NCI-H460 (cell line): ENCODE results near the gene CACNA1D. TPM values are rescaled to one million over a fixed set of nuclear protein-coding genes. Genes with fewer than 3 reads are reported as not detected.

Experiments
- DNase-seq: peaks from one replicate; pipeline ENCODE4 v3.0.0-alpha.2; 2016; ENCODE audit warnings: low read depth; ENCODE audit errors: extremely low read depth
- total RNA-seq: library from RNA; depleted of rRNA; stranded (reverse); fragments of >200 nt; shearing (Covaris generic); gene quantifications from 2 replicates; pipeline ENCODE4 v1.2.3, GENCODE V29; 2014

CACNA1D gene
- total RNA-seq, 1 experiment from 2014 or later: not detected

GRCh38 chr3:53493595-53493962 is 832 bp upstream of the CACNA1D start:
- no peak for DNase-seq

- DNase-seq: no peak
Observed at GRCh38 chr3:53495146-53495519, 722 bp downstream of the CACNA1D start.

DNA sequence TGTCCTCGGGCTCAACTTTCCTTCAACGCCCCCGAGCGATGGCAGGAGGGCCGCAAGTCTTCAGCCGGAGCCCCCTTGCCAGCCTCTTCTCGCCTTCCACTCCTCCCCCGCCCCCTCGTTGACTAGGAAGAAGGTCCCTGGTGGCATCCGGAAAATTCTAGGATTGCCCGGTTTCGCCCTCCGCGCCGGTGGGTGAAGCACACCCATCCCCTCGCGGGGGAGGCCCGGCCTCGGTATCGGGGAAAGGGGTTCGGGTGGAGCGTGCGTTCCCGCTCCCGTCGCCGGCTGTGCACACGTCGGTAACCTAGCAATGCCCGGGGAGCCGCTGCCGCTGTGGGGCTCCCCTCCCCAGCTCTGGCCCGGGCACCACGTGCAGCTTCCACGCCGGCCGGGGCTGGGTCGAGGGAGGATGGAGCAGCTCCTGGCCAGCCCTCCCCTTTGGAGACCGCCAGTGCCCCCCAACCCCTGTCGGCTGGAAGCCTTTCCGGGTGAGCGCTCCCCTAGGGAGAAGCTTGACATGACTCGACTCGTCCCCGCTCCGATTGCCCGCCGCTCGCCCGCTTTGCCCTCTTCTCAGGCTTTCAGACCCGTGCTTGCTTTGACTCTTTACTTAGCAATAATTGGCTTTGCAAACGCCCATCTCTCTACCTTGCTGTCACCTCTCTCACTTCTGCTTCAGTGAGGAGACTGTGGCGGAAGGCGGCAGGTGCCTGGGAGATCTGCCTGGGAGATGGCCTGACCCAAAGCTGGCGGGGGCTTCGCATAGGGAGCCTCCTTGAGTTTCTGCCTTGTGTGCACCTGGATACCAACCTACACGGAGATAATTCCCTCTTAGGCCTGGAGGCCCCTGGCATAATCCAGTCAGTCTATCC is 1.3 kb downstream of the CACNA1D start:
- no peak for DNase-seq

GRCh38 chr3:53496392-53496670 is 1.9 kb downstream of the CACNA1D start:
- DNase-seq: no peak

GRCh38 chr3:53496984-53497383 is 2.6 kb downstream of the CACNA1D start:
- DNase-seq: no peak

GRCh38 chr3:53498806-53499641 is 4.6 kb downstream of the CACNA1D start:
- DNase-seq: no peak

GRCh38 chr3:53500165-53500777 is 5.9 kb downstream of the CACNA1D start:
- DNase-seq: no peak

GRCh38 chr3:53501178-53501577 is 6.8 kb downstream of the CACNA1D start:
- no peak for DNase-seq

DNA sequence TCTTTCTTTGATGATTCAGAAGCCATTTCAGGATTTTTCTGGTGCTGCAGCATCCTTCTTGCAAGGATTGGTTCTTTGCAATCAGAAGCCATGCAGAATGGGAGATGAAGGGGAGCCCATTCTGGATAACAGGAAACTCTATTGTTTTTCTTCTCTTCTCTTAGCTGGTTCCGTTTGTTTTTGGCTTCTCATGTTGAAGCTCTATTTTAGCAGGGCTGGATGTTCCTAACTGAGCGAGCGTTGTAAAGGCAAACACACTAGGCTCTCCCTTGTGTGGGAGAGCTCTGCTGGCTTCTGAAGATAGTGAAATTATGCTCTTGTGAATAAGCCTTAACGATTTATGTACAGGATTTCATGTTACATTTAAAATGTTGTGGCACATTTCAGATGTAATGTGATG is 8.3 kb downstream of the CACNA1D start:
- no peak for DNase-seq

DNA sequence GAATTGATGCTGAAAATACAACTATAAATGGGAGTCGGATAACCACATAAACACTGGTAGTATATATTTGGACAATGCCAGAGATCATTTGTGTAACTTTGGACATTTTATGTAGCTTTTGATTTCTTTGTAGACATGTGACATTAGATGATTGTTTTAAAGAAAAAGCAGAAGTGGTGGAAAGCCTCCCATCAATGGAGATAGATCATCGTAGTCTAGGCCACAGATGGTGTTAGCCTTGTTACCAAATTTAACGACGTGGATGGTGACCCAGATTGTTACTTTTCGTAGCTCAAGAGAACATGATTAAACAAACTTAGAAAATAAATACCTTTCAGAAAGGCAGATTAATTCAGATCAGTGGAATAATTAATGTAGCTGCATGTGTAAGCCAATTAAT is 8.8 kb downstream of the CACNA1D start:
- no peak for DNase-seq

DNA sequence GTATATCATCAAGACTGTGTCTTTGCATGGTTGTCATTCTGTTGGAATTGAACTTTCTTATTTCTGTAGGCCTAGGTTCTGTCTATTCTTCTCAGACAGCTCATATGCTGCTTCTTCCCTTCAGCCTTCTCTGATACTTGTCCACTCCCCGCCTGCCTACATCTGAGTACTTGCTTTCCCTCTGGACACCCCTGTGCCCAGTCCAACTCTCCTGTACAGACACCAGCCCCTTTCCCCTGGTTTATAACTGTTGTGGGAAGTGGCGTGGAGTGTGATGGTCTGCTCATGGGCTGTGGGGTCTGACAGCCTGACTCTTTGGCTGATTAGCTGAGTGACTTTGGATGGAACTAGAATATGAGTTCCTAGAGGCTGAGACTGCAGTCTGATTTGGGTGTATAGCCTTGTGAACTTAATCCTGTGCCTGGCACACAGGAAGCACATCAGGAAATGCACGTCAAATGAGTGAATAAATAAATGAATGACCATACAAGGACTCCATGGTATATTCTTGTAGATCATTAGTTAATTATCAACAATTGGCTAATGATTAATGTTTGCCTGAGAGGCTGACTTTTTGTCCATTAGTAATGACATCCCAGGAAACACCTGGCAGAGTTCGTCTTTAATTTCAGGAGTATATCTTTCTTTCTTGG is 11.8 kb downstream of the CACNA1D start:
- no peak for DNase-seq

DNA sequence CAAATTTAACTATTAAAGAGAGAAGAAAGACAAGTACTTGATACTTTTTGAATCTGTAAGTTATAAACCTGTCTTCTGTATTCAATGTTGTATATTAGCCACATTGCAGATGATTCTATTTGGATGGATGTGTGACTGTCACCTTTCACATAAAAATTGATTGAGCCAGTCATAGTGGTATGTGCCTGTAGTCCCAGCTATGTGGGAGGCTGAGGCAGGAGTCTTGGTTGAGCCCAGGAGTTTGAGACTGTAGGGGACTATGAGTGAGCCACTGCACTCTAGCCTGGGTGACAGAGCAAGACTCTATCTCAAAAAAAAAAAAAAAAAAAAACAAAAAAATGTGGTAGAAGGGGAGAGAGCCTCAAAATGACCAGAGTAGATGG is 12.3 kb downstream of the CACNA1D start:
- no peak for DNase-seq

DNA sequence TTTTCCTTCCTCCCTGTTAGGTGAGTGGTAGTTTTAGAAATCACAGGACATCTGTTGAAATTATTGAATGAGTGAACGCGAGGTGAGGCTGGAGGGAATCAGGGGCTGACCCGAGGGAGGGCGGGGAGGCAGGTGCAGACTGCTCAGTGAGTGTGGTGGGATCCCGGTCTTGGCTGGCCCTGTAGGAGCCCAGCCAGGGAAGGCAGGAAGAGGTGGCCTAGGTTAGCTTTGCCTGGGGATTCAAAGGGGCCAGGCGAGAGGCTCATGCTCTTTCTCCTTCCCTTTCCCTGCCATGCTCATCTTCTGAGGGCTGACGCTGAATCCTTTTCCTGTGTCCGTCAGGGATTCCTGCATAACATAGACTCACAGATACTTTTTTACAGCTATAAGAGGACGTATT is 15.1 kb downstream of the CACNA1D start:
- no peak for DNase-seq

DNA sequence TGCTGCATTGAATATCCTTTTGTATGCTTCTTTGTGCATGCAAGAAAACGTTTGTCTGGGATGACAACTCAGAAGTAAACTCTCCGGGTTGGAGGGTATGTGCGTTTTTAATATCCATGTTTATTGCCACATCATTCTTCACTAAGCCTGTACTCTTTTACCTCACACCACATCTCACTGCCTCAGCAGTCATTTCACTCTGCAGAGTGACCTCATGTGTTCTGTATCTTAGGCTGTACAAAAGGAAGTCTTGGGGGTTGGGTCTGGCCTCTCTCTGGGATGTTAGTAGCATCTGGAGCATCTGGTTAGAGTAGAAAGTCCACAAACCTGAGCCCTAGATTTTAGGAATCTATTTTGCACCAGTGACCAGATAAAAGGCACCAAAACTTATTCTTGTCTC is 16.1 kb downstream of the CACNA1D start:
- no peak for DNase-seq

DNA sequence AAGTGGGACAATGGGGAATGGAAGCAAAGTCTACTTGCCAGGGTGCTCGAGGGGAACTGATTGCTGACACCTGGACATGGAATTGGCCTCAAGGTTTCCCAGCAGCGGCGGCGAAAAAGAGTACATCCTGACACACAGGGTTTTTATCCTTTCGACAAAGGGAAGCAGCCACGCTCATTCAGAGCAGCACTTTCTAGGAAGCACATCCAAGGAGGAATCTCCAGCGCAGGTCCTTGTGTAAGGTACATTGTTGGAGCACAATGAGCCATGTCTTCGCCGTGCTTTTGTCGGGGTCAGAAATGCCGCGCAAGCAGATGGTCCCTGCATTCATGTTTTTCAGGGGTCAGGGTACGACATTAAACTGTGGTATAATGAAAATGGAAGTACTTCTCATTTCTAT is 16.8 kb downstream of the CACNA1D start:
- no peak for DNase-seq

GRCh38 chr3:53513556-53514190 is 19.3 kb downstream of the CACNA1D start:
- no peak for DNase-seq

GRCh38 chr3:53516339-53516738 is 21.9 kb downstream of the CACNA1D start:
- no peak for DNase-seq

DNA sequence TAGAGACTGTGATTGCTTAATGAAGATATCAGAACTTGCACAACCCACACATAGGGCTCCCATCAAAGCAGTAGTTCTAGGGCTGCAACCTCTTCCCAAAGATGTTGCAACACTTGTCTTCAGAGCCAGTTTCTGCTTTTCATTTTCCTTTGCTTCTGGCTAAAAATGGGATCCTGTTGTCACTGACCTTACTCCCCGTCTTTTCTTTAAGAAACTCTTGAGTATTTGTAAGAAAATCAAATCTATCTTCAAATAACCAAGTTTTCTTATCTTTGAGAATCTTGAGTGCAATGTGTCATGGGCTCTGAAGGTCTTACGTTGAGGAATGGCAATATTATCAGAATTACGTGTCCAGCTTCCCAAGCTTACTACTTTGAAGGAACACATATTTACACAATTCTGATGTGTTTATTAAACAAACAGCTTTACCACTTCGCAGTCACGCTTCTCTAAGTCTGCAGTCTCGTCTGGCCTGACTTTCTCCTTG is 24.1 kb downstream of the CACNA1D start:
- DNase-seq: peak; percentile 5

DNA sequence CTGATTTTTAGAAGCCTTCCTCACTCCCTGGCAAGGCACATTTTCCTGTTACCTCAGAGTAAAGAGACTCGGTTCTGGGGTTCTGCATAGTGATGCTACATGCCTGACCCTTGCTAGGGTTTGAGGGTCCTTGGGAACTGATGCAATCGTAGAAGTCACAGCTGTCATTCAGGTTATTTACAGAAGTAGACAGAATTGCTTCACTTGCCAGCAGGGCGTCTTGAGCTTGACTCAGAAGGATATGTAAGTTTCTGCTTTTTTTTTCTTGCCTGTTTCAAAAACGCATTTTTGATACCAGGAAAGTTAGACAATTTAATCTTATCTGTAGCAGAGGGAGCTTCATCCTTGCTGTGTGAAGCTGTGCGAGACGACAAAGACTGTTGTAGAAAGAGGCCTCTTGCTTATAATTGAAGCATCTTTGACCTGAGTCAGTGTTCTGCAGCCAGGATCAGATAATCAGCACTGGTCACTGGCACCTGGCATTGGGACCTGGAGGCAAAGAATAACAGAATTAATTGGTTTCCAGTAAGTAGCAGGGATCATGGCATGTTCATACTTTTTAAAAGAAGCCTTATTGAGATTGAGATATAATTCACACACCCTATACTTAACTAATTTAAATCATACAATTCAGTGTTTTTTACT is 24.8 kb downstream of the CACNA1D start:
- no peak for DNase-seq

DNA sequence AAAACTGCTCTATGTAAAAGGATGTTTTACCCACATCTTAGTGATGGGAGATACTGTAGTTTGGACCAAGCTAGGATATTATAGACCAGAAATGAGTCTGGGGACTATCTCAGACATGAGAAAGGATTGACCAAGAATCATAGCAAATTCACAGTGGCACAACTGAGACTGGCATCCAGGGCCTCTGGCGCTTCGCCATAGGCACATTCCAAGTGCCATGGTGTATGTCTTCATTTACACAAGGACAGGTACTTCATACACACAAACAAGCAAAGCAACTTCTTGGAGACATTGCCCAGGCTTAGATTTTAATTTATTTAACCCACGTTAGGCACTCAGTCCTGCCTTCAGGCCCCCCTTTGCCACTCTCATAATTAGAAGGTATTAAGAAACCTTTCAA is 28.9 kb downstream of the CACNA1D start:
- DNase-seq: no peak
